ENCODE measurements around the gene SELENOV. TPM values are rescaled to one million over a fixed set of nuclear protein-coding genes. Genes with fewer than 3 reads are reported as not detected.

Gene SELENOV
- not detected for total RNA-seq

GRCh38 chr19:39514840-39515550, at the start of gene SELENOV:
Gene SELENOV, plus strand, starts transcription at chr19:39515139. Its CDS starts 74 bp downstream, at chr19:39515213.
- DNase-seq (ENCODE audit: low spot score), result no peak
- Histone ChIP-seq H3K9me3 (no peaks in the 10 kb centered on the region), H3K4me1 (replicated peaks) (peaks cover 7% of the 10 kb centered on the region), H3K27me3 (replicated peaks; ENCODE audit: insufficient read depth) (peaks cover 5% of the 10 kb centered on the region), H3K27ac (no peak within 1 kb of the TSS), H3K36me3 (no peaks in the 10 kb centered on the region), H3K4me3 (peak within 1 kb of the TSS; percentile 21 to 24)
- no peak for TF ChIP-seq CTCF (IDR thresholded peaks at IDR 0.05)
- TF ChIP-seq POLR2AphosphoS5 (IDR thresholded peaks at IDR 0.05), result no peak
- no peak for TF ChIP-seq POLR2A (IDR thresholded peaks at IDR 0.05)
- intact Hi-C loops (cut with DNase I), result no loop called here
- WGBS, result under 1% methylated on average over 37 of the region's 56 CpGs

- DNase-seq (ENCODE audit: low spot score), result no peak
- no peak overlapping the region for H3K27ac ChIP-seq
- no peak for TF ChIP-seq POLR2AphosphoS5 (IDR thresholded peaks at IDR 0.05)
- no peak for TF ChIP-seq CTCF (IDR thresholded peaks at IDR 0.05)
- TF ChIP-seq POLR2A (IDR thresholded peaks at IDR 0.05), result no peak
- intact Hi-C loops (cut with DNase I), result no loop called here
- 94% methylated on average over 18 of the region's 18 CpGs for WGBS
- peaks cover 24 to 38% of the 10 kb centered on the region in 2 donors for H3K36me3 ChIP-seq
- peaks cover 2% of the 10 kb centered on the region for H3K4me1 ChIP-seq (replicated peaks)
- no peaks in the 10 kb centered on the region for H3K27me3 ChIP-seq (replicated peaks; ENCODE audit: insufficient read depth)
- no peaks in the 10 kb centered on the region for H3K9me3 ChIP-seq
- H3K4me3 ChIP-seq, result no peak overlapping the region
Observed at GRCh38 chr19:39465956-39466747, 48.8 kb upstream of the SELENOV start.

- H3K4me1 ChIP-seq (replicated peaks), result peaks cover 2% of the 10 kb centered on the region
- TF ChIP-seq CTCF (IDR thresholded peaks at IDR 0.05) (no peak), POLR2A (IDR thresholded peaks at IDR 0.05) (no peak), POLR2AphosphoS5 (IDR thresholded peaks at IDR 0.05) (no peak)
- no peak overlapping the region for H3K27ac ChIP-seq
- H3K9me3 ChIP-seq, result no peaks in the 10 kb centered on the region
- no peak overlapping the region for H3K4me3 ChIP-seq
- no peak for DNase-seq (ENCODE audit: low spot score)
- 100% methylated on average over 7 of the region's 7 CpGs for WGBS
- H3K27me3 ChIP-seq (replicated peaks; ENCODE audit: insufficient read depth), result no peaks in the 10 kb centered on the region
- intact Hi-C loops (cut with DNase I), result no loop called here
- H3K36me3 ChIP-seq, result peaks cover 32 to 51% of the 10 kb centered on the region in 2 donors
Observed at GRCh38 chr19:39467941-39468340, 47.0 kb upstream of the SELENOV start.

GRCh38 chr19:39469036-39469435, 45.9 kb upstream of the SELENOV start:
- Histone ChIP-seq H3K27me3 (replicated peaks; ENCODE audit: insufficient read depth) (no peaks in the 10 kb centered on the region), H3K9me3 (no peaks in the 10 kb centered on the region), H3K27ac (no peak overlapping the region), H3K36me3 (peaks cover 33 to 56% of the 10 kb centered on the region in 2 donors), H3K4me3 (no peak overlapping the region), H3K4me1 (replicated peaks) (no peaks in the 10 kb centered on the region)
- DNase-seq (ENCODE audit: low spot score), result no peak
- WGBS, result 88% methylated on average over 10 of the region's 11 CpGs
- intact Hi-C loops (cut with DNase I), result no loop called here
- TF ChIP-seq CTCF (IDR thresholded peaks at IDR 0.05), result no peak
- TF ChIP-seq POLR2AphosphoS5 (IDR thresholded peaks at IDR 0.05), result no peak
- no peak for TF ChIP-seq POLR2A (IDR thresholded peaks at IDR 0.05)
